Adrenal gland (tissue), 5 donors: ENCODE results near the gene IMP4.

Experiments
- CTCF ChIP-seq, 6 experiments: fragments of 450-650 bp in 4 of 6; fragments of 200-600 bp in 2 of 6; sonication (generic) in 1 of 6; IDR thresholded peaks; 1 replicate in 5 of 6; 2 replicates in 1 of 6; pipeline versions ENCODE4 v1.5.1 to v1.8.0; 2016 to 2021; ENCODE audit warnings: antibody characterized with exemption in 6 of 6, mild to moderate bottlenecking in 2 of 6, moderate library complexity in 1 of 6
- POLR2A ChIP-seq, 2 donors: fragments of 450-650 bp; IDR thresholded peaks; one replicate each; pipeline ENCODE4 v1.6.1; 2017; ENCODE audit warnings: antibody characterized with exemption in 2 of 2, mild to moderate bottlenecking in 2 of 2, moderate library complexity in 1 of 2
- donor health status: DM: no; HTN: no; CAD: no.

GRCh38 chr2:130338793-130339345 is 3.8 kb upstream of the IMP4 start:
- TF ChIP-seq CTCF (IDR thresholded peaks at IDR 0.05) (no peak), POLR2A (IDR thresholded peaks at IDR 0.05) (no peak)
